Progenitor cell of endocrine pancreas (in vitro differentiated cells): ENCODE results near the gene GNS. TPM values are rescaled to one million over a fixed set of nuclear protein-coding genes. Genes with fewer than 3 reads are reported as not detected.
A peak's percentile ranks its signal among the peaks of the same experiment; 100 is the strongest.

Source experiments
- DNase-seq: peaks from one replicate; pipeline ENCODE4 v3.0.0; 2021; ENCODE audit warnings: low spot score; ENCODE audit not compliant: unreplicated experiment
- H3K27ac Mint-ChIP-seq: 2 replicates; pipeline ENCODE4 v1.8.0; 2021; ENCODE audit warnings: mild to moderate bottlenecking, moderate library complexity, mixed read lengths
- H3K27me3 Mint-ChIP-seq: 2 replicates; pipeline ENCODE4 v1.8.0; 2021; ENCODE audit warnings: mixed read lengths
- H3K36me3 Mint-ChIP-seq: 2 replicates; pipeline ENCODE4 v1.8.0; 2022; ENCODE audit warnings: mixed read lengths; ENCODE audit not compliant: insufficient read depth
- H3K4me1 Mint-ChIP-seq: 2 replicates; pipeline ENCODE4 v1.8.0; 2021; ENCODE audit warnings: low read depth, mixed read lengths
- H3K4me3 Mint-ChIP-seq: 2 replicates; pipeline ENCODE4 v1.8.0; 2021; ENCODE audit warnings: low read depth, mild to moderate bottlenecking, moderate library complexity, mixed read lengths
- H3K9me3 Mint-ChIP-seq: 2 replicates; pipeline ENCODE4 v1.8.0; 2021; ENCODE audit warnings: low read depth, mixed read lengths
- CTCF ChIP-seq: fragments of 200-600 bp; sonication (generic); IDR thresholded peaks from one replicate; pipeline ENCODE4 v1.5.0; 2021; ENCODE audit warnings: antibody characterized with exemption, mild to moderate bottlenecking; ENCODE audit not compliant: unreplicated experiment
- total RNA-seq: library from RNA; stranded (reverse); gene quantifications from 2 replicates; pipeline ENCODE4 v1.2.1, GENCODE V29; 2021

The GNS gene
- total RNA-seq, 1 donor from 2014 or later: 78.8 TPM

GRCh38 chr12:64749461-64750200 lies 9.6 kb downstream of the GNS start:
- Mint-ChIP-seq H3K9me3 (no peaks in the 10 kb centered on the region), H3K4me1 (peaks cover 6% of the 10 kb centered on the region), H3K27me3 (no peaks in the 10 kb centered on the region), H3K27ac (no peak overlapping the region), H3K4me3 (no peak overlapping the region), H3K36me3 (peaks cover 19% of the 10 kb centered on the region)
- TF ChIP-seq CTCF: no peak
- DNase-seq: no peak

GRCh38 chr12:64747695-64748094 lies 11.5 kb downstream of the GNS start:
- DNase-seq: no peak
- Mint-ChIP-seq H3K9me3 (no peaks in the 10 kb centered on the region), H3K27me3 (no peaks in the 10 kb centered on the region), H3K36me3 (peaks cover 20% of the 10 kb centered on the region), H3K4me3 (no peak overlapping the region), H3K4me1 (peaks cover 15% of the 10 kb centered on the region), H3K27ac (peak overlapping the region; percentile 56)
- TF ChIP-seq CTCF: no peak

GRCh38 chr12:64746663-64747062 lies 12.5 kb downstream of the GNS start:
- no peak for TF ChIP-seq CTCF
- H3K27me3 Mint-ChIP-seq: no peaks in the 10 kb centered on the region
- H3K36me3 Mint-ChIP-seq: peaks cover 26% of the 10 kb centered on the region
- no peak overlapping the region for H3K27ac Mint-ChIP-seq
- peaks cover 15% of the 10 kb centered on the region for H3K4me1 Mint-ChIP-seq
- DNase-seq: no peak
- H3K9me3 Mint-ChIP-seq: no peaks in the 10 kb centered on the region
- no peak overlapping the region for H3K4me3 Mint-ChIP-seq

GRCh38 chr12:64745980-64746379 lies 13.2 kb downstream of the GNS start:
- H3K36me3 Mint-ChIP-seq: peaks cover 31% of the 10 kb centered on the region
- no peak overlapping the region for H3K4me3 Mint-ChIP-seq
- H3K27me3 Mint-ChIP-seq: no peaks in the 10 kb centered on the region
- H3K27ac Mint-ChIP-seq: no peak overlapping the region
- TF ChIP-seq CTCF: no peak
- DNase-seq: no peak
- peaks cover 15% of the 10 kb centered on the region for H3K4me1 Mint-ChIP-seq
- no peaks in the 10 kb centered on the region for H3K9me3 Mint-ChIP-seq

GRCh38 chr12:64745259-64745807 lies 13.9 kb downstream of the GNS start:
- no peak for TF ChIP-seq CTCF
- Mint-ChIP-seq H3K9me3 (no peaks in the 10 kb centered on the region), H3K4me1 (peaks cover 15% of the 10 kb centered on the region), H3K27ac (peak overlapping the region; percentile 87), H3K36me3 (peaks cover 37% of the 10 kb centered on the region), H3K27me3 (no peaks in the 10 kb centered on the region), H3K4me3 (no peak overlapping the region)
- no peak for DNase-seq
